ENCODE data around the gene TRIO.
"Not testable (repeated sequence)": the region's sequence is repeated elsewhere in the genome, so short reads cannot be mapped to it uniquely, and the experiment has no call there.

TRIO gene

DNA sequence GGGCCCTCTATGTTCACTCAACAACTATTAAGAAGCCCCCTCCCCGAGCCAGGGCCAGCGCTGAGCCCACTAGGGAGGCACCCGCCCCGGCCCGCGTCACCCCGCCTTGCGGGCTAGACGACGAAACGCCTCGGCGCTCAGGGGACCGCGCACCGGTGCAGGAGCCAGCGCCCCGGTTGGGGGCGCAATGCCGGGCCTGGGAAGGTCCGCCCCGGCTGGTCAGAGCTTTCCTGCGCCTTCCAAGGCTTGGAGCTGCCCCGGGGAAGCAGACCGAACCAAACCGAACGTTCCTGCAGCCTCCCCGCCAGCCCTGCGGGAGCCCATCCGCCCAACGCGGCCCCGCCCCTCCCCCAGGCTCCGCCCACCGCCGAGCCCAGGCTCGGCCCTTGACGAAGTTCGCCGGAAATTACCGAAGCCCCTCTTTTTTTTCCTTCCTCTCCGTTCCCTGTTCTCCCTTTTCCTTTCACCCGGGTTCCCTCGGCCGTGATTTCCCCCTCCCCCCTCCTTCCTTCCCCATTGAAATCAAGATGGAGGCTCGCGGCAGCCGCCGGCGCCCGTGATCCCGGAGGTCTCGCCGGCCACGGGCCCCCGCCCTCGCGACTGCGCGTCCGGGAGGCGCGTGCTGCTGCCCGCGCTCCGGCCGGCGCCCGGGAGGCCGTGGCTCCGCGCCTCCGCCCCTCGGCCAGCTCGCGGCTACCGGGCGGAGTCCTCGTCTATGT is at the start of gene TRIO:
TSS of gene TRIO (plus strand) at position 516 of the 719 bp plus-strand sequence. CDS start 384 bp downstream, outside the sequence.
- peak; percentile 76 for DNase-seq

DNA sequence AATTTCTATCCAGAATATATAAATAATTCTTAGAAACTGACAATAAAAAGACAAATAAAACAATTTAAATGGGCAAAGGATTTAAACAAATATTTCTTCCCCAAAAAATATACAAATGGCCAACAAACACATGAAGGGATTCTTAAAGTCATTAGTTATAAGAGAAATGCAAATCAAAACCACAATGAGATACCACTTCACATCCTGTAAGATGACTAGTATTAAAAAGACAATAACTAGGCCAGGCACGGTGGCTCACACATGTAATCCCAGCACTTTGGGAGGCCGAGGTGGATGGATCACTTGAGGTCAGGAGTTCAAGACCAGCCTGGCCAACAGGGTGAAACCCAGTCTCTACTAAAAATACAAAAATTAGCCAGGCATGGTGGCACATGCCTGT is 45.8 kb upstream of the TRIO start:
- not testable (repeated sequence) for DNase-seq

DNA sequence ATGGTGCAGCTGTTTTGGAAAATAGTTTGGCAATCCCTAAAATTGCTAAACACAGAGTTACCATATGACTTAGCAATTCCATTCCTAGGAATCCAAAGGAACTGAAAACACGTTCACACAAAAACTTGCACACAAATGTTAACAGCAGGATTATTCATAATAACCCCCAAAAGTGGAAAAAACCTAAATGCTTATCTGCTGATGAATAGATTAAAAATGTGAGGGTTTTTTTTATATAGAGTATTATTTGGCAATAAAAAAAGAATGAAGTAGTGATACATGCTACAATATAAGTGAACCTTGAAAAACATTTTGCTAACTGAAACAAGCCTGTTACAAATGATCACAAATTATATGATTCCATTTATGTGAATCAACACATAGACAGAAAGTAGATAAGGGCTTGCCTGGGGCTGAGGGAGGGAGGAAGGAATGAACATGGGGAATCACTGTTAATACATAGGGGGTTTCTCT is 45.1 kb upstream of the TRIO start:
- no peak for DNase-seq

DNA sequence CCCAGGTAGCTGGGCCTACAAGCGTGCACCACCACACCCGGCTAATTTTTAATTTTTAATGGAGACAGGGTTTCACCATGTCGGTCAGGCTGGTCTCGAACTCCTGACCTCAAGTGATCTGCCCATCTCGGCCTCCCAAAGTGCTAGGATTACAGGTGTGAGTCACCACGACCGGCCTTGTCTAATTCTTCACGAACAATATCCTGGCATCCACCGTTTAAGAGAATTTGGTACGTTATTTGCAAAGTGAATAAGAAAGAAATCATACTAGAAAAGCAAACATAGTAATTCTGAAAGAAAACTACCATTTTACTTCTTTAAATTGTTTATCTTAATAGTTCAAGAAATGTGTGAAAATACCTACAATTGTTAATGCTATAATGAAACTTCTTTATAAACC is 42.9 kb upstream of the TRIO start:
- DNase-seq: no peak

DNA sequence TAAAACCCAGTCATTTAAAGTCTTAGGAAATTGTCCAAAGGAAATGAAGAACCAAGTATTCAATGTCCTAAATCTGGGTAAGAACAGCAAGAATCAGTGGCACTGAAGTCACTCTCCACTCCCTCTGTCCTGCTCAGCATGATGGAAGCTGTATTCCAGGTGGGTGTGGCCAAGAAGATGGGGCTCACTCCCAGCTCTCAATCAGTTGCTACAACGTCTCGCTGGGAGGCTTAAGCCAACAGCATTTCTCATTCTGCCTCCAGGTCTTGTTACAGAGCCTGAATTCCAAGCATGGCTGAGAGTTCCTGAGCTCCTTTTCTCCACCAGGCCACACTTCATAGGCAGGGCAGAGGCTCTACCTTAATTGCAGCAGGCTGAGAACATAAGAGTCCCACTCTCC is 41.2 kb upstream of the TRIO start:
- no peak for DNase-seq

GRCh38 chr5:14102666-14103065 is 40.5 kb upstream of the TRIO start:
- DNase-seq: no peak

- DNase-seq: no peak
These were observed 37.3 kb upstream of the TRIO start for GRCh38 chr5:14105718-14106410.

DNA sequence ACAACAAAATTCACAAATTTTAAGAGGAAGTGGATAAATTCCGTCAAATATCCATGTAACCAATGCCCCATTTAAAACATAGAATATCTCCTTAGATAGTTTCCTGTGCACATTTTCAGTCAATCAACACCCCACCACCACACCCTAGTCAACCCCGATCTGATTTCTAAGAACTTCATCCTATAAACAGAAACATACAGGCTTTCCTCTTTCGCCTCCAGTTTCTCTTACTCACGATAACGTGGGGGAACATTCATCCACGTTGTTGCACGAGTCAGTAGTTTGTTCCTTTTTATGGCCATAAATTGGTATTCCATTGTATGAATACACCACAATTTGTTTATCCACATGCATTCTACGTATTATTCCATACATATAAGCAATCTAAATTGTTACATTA is 35.6 kb upstream of the TRIO start:
- DNase-seq: no peak

DNA sequence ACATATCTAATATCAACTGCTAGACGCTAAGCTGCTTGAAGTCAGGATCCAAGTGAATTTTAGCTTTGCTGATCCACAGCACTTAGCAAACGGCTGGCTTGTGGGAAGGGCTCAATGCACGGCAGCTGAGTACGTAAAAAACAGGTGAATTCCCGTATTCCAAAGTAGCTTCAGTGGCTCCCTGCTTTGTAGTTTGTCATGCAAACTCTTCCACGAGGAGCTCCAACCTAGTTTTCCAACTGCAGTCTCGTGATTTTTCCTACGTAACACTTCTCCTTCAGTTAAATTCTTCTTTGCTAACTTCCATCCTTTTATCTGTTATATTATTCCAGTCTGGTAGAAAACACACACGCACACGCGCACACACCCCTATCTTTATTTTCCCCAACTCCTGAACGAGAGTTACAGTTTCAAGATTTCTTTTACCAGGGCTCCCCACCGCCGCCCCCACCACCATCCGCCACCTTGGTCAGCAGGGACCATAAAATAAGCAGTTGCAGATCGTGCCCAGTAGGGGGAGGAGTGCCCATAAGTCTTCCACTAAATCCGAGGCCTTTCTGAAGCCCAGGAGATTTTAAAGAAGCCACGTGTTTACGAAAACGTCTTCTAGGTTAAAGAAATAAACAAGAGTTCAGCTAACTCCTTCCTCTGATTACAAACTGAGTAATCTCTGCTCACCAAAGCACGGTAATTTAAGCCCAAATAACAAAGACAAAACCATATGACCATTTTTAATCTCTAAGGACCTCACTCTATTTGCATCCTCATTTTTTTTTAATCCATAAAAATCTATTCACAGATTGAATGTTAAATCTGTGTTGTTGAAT is 34.8 kb upstream of the TRIO start:
- peak; percentile 57 for DNase-seq

- DNase-seq: no peak
These were observed 33.9 kb upstream of the TRIO start for GRCh38 chr5:14109041-14109747.

GRCh38 chr5:14109771-14110170 is 33.4 kb upstream of the TRIO start:
- DNase-seq: no peak

DNA sequence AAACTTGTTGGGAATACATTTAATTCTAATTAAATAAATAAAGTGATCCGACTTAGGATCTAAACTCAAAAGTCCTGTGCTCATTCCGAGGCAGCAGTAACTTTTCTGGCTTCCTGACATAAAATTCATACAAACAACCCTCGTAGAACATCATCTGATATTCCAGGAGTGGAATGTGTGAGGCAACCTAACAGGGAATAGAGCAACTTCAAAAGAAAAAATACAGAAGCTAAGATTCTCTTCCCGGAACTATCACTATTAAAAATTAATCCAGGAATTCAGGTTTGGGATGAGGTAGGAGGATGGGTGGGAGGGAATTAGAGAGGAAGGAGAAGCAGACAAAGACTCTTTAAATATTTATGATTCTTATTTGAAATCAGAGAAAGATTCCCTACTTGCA is 32.9 kb upstream of the TRIO start:
- no peak for DNase-seq

GRCh38 chr5:14110680-14111079 is 32.5 kb upstream of the TRIO start:
- DNase-seq: no peak

DNA sequence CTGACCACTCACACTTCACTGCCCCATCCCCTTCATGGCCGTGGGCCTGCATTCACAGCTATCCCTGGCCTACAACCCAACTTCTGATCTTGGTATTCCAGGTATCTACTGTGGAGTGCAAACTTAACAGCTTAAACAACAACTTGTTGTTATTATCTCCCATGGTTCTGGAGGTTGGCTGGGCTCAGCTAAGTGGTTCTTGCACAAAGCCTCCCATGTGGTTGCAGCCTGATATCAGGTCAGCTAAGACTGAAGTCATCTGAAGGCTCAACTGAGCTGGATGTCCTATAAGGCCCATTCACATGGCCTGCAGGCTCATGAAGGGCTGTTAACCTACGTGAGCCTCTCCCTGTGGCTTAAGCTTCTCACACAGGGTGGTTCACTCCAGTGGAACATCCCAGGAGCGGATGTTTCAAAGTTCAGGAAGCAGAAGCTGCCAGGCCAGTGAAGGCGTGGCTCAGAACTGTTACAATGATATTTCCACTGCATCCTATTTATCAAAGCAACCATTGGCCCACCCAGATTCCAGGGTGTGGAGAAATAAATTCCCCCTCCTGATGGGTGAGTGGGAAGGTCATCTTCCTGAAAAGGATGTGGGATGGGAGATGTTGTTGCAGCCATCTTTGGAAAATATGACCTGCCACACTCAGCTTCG is 30.0 kb upstream of the TRIO start:
- DNase-seq: no peak

DNA sequence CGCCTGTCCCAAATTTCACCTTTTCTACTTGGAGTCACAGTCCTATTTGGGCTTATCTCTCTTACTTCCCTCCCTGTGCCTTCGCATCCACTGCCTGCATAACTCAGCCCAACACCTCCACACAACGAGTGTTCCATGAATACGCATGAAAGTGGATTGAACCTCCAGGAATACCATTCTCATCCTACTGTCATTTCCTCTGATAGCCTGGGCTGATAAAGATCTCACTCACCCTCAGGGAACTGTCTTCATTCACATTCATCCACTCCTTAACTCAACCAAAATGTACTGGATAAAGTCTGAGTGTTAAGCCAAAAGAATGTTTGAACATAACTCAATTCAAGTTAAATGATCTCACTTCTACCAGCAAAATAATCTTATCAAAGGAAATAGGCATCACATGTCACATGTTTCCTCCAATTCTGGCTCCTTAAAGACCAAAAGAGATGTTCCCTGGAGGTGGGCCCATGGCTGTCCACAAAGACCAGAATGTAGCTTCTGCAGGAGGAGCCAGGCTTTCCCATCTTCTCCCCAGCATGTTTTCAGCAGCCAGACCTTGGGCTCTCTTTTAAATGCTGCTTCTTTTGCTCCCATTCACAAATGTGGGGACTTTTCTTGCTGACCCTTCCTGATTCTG is 28.4 kb upstream of the TRIO start:
- DNase-seq: no peak

DNA sequence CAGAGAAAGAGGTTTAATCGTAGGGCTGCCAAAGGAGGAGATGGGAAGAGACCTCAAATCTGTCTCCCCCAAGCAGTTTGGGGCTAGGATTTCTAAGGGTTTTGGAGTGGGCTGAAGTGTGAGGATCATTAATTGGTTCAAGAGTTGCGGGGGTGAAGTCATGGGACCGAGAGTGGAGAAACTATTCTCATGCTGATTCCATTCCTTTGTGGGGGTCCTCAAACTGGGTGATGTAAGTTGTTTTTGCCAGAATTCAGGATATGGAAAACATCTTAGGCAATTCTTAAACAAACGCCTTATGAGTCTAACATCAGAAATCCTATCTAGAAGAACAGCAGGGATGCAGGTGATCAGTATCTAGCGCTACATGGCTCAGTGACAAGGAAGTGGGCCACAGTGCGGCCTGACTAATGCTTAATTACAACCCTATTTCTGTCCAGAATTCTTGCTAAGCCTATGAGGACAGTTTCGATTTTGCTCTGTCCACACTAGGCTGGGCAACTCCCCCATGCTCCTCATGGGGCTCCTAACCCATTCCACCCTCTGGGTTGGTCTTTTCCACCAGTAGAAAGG is 27.7 kb upstream of the TRIO start:
- no peak for DNase-seq

DNA sequence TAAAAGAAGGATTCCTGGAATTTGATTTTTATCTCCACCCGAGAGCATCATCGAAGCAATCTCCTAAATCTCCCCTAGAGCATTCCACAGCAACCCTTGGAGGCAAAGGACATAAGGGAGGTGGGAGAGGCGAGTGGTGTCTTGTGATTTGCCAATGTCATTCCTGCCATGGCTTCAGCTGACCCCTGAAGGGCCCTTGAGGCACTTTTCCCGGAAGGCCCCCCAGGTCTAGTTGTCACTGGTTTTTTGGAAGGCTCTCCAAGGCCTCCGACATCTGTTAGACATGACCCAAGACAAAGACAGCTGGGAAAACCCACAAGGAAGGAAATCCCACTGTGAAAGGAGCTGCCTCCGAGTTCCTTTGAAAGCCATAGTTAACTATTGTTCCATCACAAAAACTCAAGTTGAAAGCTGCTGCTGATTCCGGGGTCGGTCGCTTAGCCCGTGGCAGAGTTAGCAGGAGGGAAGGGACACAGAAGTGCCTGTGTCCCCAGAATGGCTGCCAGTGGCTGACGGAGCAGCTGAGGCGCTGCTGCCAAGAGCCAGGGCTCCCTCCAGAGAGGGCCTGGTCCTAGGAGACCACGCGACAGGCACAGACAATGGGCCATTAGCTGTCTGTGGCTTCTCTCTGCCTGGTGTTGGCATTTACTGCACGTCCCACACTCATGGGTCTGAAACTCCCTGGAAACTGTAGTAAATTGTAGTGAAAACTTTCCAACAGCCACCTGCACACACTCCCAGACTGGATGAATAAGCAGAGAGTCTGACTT is 24.4 kb upstream of the TRIO start:
- DNase-seq: no peak

DNA sequence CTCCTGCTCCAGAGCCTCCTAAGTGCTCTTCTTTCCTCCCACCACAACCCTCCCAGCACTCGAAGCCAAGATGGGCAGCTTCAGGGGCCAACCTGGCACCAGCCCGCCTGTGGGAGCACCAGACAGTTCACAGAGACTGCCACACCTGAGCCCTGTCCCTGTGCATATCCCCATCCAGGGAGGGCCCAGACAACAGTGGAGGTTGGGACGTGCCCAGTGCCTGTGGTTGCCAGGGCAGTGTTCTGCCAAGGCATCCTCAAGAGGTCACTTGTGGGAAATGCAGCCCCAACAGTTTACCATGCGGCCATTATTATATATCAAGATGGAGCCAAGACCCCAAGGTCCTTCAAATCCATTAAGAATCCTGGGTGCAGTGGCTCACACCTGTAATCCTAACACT is 23.0 kb upstream of the TRIO start:
- DNase-seq: no peak

- no peak for DNase-seq
These were observed 21.6 kb upstream of the TRIO start for GRCh38 chr5:14121552-14121951.

GRCh38 chr5:14122089-14122488 is 21.1 kb upstream of the TRIO start:
- no peak for DNase-seq

DNA sequence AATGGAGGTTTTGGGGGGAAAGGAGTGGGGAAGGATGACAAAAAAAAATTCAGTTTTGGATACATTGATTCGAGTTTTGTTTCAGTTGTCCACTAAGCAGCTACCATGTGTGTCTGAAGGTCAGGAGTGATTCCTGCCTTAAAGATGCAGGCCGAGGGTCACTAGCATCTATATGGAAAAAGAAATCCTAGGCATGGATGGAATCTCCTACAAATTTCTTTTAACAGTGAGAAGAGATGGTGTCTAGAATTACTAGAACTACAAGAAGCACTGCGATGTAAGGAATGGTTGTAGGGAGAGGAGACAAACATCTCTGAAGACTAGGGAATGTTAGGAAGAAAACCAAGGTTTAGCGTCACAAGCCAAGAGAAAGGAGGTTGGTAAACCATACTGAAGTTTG is 19.6 kb upstream of the TRIO start:
- DNase-seq: no peak

Measured in CD4-positive, alpha-beta T cell treated with Interleukin-15 for 1 hour (primary cell).